Muscle layer of colon (tissue), 2 donors: ENCODE results near the gene C1QTNF5.
A peak's percentile ranks its signal among the peaks of the same experiment; 100 is the strongest.

Source experiments
- H3K27ac ChIP-seq: one replicate; pipeline ENCODE4 v1.7.0; 2013; ENCODE audit warnings: low read depth, mild to moderate bottlenecking, low read length, moderate library complexity
- H3K27me3 ChIP-seq, 2 donors: one replicate each; pipeline ENCODE4 v1.7.0; 2013; ENCODE audit warnings: low read length in 2 of 2, mild to moderate bottlenecking in 2 of 2; ENCODE audit not compliant: insufficient read depth in 2 of 2, control insufficient read depth in 1 of 2
- H3K36me3 ChIP-seq: one replicate; pipeline ENCODE4 v1.7.0; 2013; ENCODE audit warnings: mild to moderate bottlenecking, low read length; ENCODE audit not compliant: insufficient read depth
- H3K4me1 ChIP-seq: one replicate; pipeline ENCODE4 v1.7.0; 2013; ENCODE audit warnings: mild to moderate bottlenecking, low read length; ENCODE audit not compliant: insufficient read depth
- H3K4me3 ChIP-seq, 2 donors: one replicate each; pipeline ENCODE4 v1.7.0; 2013; ENCODE audit warnings: low read length in 2 of 2, low read depth in 1 of 2, mild to moderate bottlenecking in 1 of 2, moderate library complexity in 1 of 2
- H3K9ac ChIP-seq: one replicate; pipeline ENCODE4 v1.7.0; 2013; ENCODE audit warnings: low read length
- H3K9me3 ChIP-seq: one replicate; pipeline ENCODE4 v1.7.0; 2013; ENCODE audit warnings: mild to moderate bottlenecking, low read length
- donor health status: abdominal sarcoma.
- donor health status: Adenocarcinoma of cecum.

C1QTNF5 gene

GRCh38 chr11:119371067-119371601 lies 30.5 kb upstream of the C1QTNF5 start:
- Histone ChIP-seq H3K4me3 (no peak overlapping the region), H3K4me1 (peaks cover 83% of the 10 kb centered on the region), H3K9ac (peak overlapping the region; percentile 33), H3K36me3 (no peaks in the 10 kb centered on the region), H3K27me3 (no peaks in the 10 kb centered on the region), H3K9me3 (no peaks in the 10 kb centered on the region), H3K27ac (no peak overlapping the region)

GRCh38 chr11:119370486-119371046 lies 29.9 kb upstream of the C1QTNF5 start:
- Histone ChIP-seq H3K4me1 (peaks cover 82% of the 10 kb centered on the region), H3K9me3 (no peaks in the 10 kb centered on the region), H3K4me3 (no peak overlapping the region), H3K36me3 (no peaks in the 10 kb centered on the region), H3K27ac (no peak overlapping the region), H3K27me3 (no peaks in the 10 kb centered on the region), H3K9ac (peak overlapping the region; percentile 33)

DNA sequence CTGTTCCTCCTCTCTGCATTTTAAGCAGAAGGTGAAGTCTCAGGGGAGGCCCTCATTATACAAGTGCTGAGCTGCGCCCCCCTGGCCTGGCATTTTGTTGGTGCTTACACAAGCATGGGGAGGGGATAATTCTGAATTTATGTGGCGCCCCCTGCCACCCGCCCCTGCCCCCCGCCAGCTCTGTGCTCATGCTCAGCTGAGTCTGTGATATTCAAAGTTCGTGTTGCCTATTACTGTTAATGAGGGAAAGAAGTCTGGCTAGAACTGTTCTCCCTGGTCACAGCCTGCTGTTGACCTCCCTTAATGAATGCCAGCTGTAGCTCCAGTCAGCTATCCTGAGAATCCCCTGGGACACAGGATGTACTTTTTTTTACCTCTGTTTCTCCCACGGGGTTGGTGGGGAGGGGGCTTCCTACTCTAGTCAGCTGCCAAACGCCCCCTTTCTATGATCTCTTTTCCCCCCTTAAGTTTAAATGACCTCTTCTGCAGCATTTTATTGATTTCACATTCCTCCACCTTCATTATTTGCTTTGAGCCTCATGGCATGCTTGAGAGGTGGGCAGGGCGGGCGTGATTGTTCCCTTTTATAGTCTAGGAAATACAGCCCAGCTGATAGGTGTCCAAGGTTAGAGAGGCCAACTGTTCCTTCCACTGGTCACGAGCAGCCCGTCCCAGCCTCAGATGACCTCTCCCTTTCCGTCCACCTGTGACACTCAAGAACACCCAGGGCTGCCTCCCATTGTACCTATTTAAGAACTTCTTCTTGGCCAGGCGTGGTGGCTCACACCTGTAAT lies 28.6 kb upstream of the C1QTNF5 start:
- peak overlapping the region; percentile 10 for H3K27ac ChIP-seq
- no peak overlapping the region for H3K4me3 ChIP-seq
- H3K9ac ChIP-seq = peak overlapping the region; percentile 15
- no peaks in the 10 kb centered on the region for H3K36me3 ChIP-seq
- H3K27me3 ChIP-seq = peaks cover 0 to 10% of the 10 kb centered on the region in 2 donors
- peaks cover 82% of the 10 kb centered on the region for H3K4me1 ChIP-seq
- H3K9me3 ChIP-seq = no peaks in the 10 kb centered on the region

DNA sequence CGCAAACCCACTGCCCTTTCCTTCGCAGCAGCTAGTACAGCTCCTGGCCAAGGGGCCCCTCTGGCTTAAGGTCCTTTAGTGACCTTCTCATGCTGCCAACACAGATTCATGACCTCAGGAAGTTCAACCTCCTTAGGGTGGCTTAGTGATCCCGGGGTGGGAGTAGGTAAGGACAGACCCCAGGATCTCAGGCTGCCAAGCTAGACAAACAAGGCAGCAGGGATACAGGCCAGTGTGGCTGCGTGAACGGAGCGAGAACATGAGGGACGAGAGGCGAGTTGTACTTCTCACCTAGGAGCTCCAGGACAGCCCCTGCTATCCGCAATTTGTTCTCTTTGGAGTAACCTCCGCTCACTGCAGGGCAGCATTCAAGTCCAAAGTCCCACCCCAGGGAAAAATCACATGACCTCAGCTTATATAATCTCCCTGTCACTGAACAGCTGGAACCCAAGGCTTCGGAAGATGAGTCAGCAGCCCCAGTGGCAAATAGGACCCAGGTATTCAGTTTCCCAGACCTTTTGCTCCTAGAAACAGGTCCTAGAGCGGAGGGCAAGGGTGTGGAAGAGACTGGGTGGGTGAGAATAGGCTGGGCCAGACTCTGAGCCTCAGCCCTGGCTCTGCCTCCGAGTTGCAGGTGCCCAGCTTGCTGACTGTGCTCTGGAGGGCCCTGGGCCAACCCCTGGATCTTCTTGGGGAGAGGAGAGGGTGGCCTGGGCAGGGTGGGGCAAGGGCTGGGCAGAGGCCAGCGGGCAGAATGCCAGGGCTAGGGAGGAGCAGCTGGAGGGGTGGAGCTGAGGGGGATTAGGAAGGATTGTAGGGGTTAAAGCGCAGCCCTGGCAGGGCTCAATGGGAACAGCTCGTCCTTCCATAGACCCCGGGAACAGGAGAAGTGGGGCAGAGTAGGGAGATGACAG lies 27.7 kb upstream of the C1QTNF5 start:
- H3K9me3 ChIP-seq = no peaks in the 10 kb centered on the region
- no peaks in the 10 kb centered on the region for H3K36me3 ChIP-seq
- H3K27ac ChIP-seq = peak overlapping the region; percentile 10
- H3K4me1 ChIP-seq = peaks cover 77% of the 10 kb centered on the region
- peak overlapping the region; percentile 15 for H3K9ac ChIP-seq
- H3K4me3 ChIP-seq = peak overlapping the region in 1 of 2 donors; percentile 28
- peaks cover 0 to 11% of the 10 kb centered on the region in 2 donors for H3K27me3 ChIP-seq

GRCh38 chr11:119367661-119368120 lies 27.0 kb upstream of the C1QTNF5 start:
- Histone ChIP-seq H3K36me3 (no peaks in the 10 kb centered on the region), H3K9me3 (no peaks in the 10 kb centered on the region), H3K4me3 (no peak overlapping the region), H3K9ac (no peak overlapping the region), H3K27ac (no peak overlapping the region), H3K4me1 (peaks cover 77% of the 10 kb centered on the region), H3K27me3 (peaks cover 0 to 11% of the 10 kb centered on the region in 2 donors)

GRCh38 chr11:119366690-119367620 lies 26.3 kb upstream of the C1QTNF5 start:
- Histone ChIP-seq H3K27ac (peak overlapping the region; percentile 41), H3K9ac (no peak overlapping the region), H3K9me3 (no peaks in the 10 kb centered on the region), H3K4me1 (peaks cover 82% of the 10 kb centered on the region), H3K27me3 (peaks cover 0 to 11% of the 10 kb centered on the region in 2 donors), H3K4me3 (no peak overlapping the region), H3K36me3 (no peaks in the 10 kb centered on the region)

DNA sequence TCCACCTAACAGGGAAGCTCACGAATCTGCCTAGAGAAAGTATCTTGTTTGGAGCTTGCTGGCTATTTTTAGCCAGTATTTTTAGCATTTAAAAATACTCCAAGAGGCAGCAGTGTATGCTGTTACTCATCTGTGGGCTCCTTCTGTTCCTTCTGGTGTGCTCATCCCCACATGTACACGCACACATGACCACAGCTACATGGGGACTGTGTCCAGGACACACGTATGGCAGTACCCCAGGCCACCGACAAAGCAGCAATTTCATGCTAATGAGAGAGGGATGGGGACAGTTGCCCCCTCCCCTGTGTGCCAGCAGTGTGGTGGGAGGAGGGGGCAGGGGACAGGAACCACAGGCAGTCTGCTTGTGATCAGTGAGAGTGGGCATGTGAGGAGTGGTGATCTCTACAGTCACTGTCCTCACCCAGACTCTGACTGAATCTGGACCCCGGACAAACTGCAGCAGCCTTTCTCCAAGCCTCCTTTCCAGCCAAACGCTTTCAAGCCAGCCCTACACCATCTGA lies 24.4 kb upstream of the C1QTNF5 start:
- no peaks in the 10 kb centered on the region for H3K36me3 ChIP-seq
- no peaks in the 10 kb centered on the region for H3K9me3 ChIP-seq
- peak overlapping the region in 1 of 2 donors; percentile 28 for H3K4me3 ChIP-seq
- peaks cover 0 to 11% of the 10 kb centered on the region in 2 donors for H3K27me3 ChIP-seq
- no peak overlapping the region for H3K9ac ChIP-seq
- peaks cover 75% of the 10 kb centered on the region for H3K4me1 ChIP-seq
- peak overlapping the region; percentile 66 for H3K27ac ChIP-seq

DNA sequence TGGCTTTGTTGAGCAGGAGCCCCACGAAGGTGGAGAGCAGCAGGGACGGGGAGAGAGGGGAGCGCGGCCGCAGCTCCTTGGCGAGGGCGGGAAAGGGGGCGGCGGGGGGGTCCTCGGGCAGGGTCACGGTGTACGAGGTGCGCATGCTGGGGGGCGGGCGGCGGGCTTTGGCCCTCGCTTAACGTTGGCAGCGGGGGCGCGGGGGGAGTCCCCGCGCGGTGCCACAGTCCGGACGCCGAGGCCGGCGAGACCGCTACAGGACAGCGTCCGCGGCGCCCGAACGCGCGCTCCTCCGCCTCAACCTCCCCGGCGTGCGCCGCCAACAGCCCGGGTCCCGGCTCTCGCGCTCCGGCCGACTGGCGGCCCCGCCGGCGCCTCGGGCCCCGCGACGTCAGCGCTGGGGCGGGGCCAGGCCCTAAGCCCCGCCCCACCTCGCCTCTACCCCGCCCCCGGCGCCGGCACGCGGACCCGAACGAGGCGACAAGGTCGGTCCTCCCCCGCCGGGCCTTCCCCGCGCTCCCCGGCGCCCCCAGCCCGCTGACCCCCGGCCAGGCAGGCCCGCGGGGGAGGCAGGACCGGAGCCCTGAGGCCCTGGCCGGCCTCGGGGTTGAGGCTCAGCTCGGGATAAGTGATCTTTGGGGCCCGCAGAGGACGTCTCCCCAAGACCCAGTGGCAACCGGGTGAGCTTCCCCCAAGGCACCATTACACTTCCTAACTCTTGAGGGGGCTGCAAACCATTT lies 23.3 kb upstream of the C1QTNF5 start:
- Histone ChIP-seq H3K27ac (peak overlapping the region; percentile 31), H3K4me1 (peaks cover 65% of the 10 kb centered on the region), H3K36me3 (no peaks in the 10 kb centered on the region), H3K9ac (no peak overlapping the region), H3K4me3 (peak overlapping the region; percentile 8 to 28), H3K9me3 (no peaks in the 10 kb centered on the region), H3K27me3 (peaks cover 0 to 11% of the 10 kb centered on the region in 2 donors)

DNA sequence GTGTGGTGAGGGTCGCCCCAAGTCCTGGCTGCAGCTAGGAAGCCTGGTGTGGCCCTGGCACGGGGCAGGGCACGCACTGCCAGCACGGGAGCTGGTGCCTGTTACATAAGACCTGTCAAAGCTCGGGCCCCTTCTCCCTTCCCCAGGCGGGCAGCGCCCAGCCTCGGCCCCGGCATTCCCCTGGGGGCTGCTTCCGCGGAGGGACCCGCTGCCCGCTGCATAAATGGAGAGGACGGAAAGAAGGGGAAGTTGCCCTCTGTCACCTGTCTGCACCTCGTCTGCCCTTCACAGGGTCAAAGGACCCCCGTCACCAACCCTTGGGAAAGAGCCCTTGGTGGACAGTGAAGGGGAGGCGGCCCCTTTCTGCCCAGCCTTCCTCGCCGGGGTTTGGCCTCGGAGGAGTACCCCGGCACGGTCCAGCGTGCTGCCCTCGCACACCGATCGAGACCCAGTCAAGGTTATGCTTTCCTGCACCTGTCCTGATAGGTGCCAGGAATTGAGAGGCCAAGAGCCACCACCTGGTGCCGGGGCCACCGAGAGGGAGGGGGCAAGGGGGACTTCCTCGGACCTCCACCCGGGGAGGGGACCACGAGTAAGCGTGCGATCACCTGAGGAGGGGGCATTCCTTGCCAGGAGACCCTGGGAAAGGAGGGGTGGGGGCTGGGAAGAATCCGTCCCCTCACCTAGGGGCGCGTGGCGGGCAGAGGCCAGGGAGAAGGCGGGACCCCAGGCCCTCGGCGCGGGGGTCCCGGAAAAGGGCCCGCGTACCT lies 22.6 kb upstream of the C1QTNF5 start:
- no peaks in the 10 kb centered on the region for H3K36me3 ChIP-seq
- no peak overlapping the region for H3K4me3 ChIP-seq
- H3K27me3 ChIP-seq = peaks cover 0 to 11% of the 10 kb centered on the region in 2 donors
- H3K4me1 ChIP-seq = peaks cover 57% of the 10 kb centered on the region
- H3K9ac ChIP-seq = no peak overlapping the region
- no peaks in the 10 kb centered on the region for H3K9me3 ChIP-seq
- no peak overlapping the region for H3K27ac ChIP-seq
